ENCODE results near the gene MAP3K20.
"Not testable (repeated sequence)": the region's sequence is repeated elsewhere in the genome, so short reads cannot be mapped to it uniquely, and the experiment has no call there.

Gene MAP3K20

GRCh38 chr2:173254659-173255058 is 179.0 kb downstream of the MAP3K20 start:
- no peaks in the 10 kb centered on the region for H3K36me3 Mint-ChIP-seq
- CTCF ChIA-PET: no interaction called here
- H3K4me1 Mint-ChIP-seq: no peaks in the 10 kb centered on the region
- no peak overlapping the region for H3K4me3 Mint-ChIP-seq
- H3K9me3 Mint-ChIP-seq: no peaks in the 10 kb centered on the region
- peaks cover 23% of the 10 kb centered on the region for H3K27me3 Mint-ChIP-seq
- DNase-seq: no peak
- no peak overlapping the region for H3K27ac Mint-ChIP-seq

DNA sequence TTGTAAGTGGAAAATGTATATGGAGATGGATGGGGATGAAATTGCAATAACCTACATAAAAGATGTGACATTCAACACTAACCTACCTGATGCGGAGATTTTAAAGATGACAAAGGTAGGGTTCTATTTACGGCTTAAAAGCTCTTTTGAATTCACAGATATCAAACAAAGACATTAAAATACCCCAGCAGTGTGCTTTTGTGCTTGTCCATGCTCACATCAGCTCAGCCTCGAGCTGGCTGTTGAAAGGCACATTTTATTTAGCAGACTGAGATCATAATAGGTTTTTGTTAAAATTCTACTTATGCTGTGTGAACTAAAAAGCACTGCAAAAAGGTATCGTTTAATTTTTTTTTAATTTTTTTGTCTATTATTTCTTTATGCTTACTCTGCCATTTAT is 183.1 kb downstream of the MAP3K20 start:
- H3K27ac Mint-ChIP-seq: no peak overlapping the region
- H3K27me3 Mint-ChIP-seq: peaks cover 9% of the 10 kb centered on the region
- CTCF ChIA-PET: no interaction called here
- no peak for DNase-seq
- H3K9me3 Mint-ChIP-seq: no peaks in the 10 kb centered on the region
- H3K4me3 Mint-ChIP-seq: no peak overlapping the region
- H3K4me1 Mint-ChIP-seq: peaks cover 2% of the 10 kb centered on the region
- H3K36me3 Mint-ChIP-seq: no peaks in the 10 kb centered on the region

GRCh38 chr2:173262356-173262755 is 186.7 kb downstream of the MAP3K20 start:
- H3K27ac Mint-ChIP-seq, H3K9me3 Mint-ChIP-seq, DNase-seq, CTCF ChIA-PET, H3K4me3 Mint-ChIP-seq, H3K27me3 Mint-ChIP-seq: not testable (repeated sequence)
- Mint-ChIP-seq H3K4me1 (peaks cover 17% of the 10 kb centered on the region), H3K36me3 (peaks cover 13% of the 10 kb centered on the region)

DNA sequence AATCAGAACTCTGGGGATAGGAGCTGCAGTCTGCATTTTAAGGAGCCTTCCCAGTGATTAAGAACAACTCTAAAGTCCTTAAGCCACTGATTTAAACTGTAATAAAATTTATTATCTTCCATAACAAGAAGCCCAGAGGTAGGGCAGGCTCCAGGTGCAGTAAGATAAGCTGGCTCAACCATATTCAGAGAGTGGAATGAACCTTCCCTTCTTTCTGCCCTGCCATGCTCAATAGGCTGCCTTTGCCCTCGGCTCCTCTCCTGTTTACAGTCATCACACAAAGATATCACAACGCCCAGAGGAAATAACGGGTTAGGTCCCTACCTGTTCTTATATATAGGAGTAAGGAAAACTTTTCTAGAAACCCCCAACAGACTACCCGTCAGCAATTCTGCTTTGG is 188.5 kb downstream of the MAP3K20 start:
- Mint-ChIP-seq H3K4me3 (no peak overlapping the region), H3K27me3 (no peaks in the 10 kb centered on the region), H3K4me1 (peaks cover 17% of the 10 kb centered on the region), H3K36me3 (peaks cover 14% of the 10 kb centered on the region), H3K27ac (peak overlapping the region; percentile 56), H3K9me3 (no peaks in the 10 kb centered on the region)
- CTCF ChIA-PET: interaction anchor here (1.8 kb wide), 1 partner anchor 293 kb away, joined by 5 read pairs; no protein-coding TSS in a partner anchor
- no peak for DNase-seq

DNA sequence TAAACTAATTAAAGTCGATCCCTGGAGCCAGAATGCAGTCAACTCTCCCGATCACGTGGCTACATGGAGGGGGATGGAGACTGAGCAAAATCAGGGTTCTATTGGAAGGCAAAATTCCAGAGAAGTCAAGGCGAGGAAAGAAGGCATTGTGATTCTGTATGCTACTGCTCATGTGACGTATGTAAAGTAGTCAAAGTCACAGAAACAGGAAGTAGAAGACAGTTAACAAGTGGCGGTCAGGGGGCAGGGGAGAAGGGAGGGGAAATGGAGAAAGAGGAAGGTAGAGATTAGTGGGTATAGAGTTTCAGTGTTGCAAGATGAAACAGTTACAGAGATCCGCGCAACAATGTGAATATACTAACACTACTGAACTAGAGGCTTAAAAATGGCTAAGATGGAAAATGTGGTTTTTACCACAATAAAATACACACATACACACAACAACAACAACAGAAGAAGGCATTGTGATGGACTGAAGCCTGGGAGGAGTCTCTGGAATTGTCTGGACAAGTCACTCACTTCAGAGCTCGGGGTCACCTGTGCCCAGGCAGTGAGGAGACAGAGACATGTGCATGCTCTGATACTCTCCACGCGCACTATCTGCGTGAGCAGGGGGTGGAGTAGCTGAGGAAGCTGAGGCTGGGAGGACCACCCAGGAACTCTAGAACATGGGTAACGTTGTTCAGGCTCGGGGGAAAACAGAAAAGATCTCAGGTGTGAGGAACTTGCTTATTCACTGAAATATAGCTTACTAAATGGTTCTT is 189.1 kb downstream of the MAP3K20 start:
- H3K4me1 Mint-ChIP-seq: peaks cover 17% of the 10 kb centered on the region
- H3K36me3 Mint-ChIP-seq: peaks cover 14% of the 10 kb centered on the region
- peak overlapping the region; percentile 72 for H3K27ac Mint-ChIP-seq
- CTCF ChIA-PET: interaction anchor here (1.8 kb wide), 1 partner anchor 294 kb away, joined by 5 read pairs; no protein-coding TSS in a partner anchor
- H3K9me3 Mint-ChIP-seq: no peaks in the 10 kb centered on the region
- H3K27me3 Mint-ChIP-seq: no peaks in the 10 kb centered on the region
- H3K4me3 Mint-ChIP-seq: no peak overlapping the region
- DNase-seq: peak; percentile 54

DNA sequence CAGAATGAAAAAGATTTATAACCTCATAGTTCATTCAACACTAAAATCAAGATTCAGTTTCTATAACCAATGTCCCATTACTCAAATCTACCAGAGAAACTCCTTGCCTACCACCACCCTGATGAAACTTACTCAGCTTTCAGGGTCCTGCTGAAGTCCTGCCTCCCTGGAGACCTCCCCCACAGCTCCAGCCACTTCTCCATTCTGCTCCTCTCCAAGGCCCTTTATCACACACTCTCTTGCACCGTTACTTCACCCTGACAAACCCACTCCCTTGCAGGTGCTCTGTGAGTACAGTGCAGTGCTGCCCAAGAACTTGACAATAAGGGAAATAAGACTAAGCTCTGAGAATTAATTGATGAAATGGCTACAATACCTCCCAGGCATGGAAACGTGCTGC is 195.5 kb downstream of the MAP3K20 start:
- no peak for DNase-seq
- CTCF ChIA-PET: no interaction called here
- H3K4me3 Mint-ChIP-seq: no peak overlapping the region
- peaks cover 16% of the 10 kb centered on the region for H3K27me3 Mint-ChIP-seq
- no peak overlapping the region for H3K27ac Mint-ChIP-seq
- peaks cover 6% of the 10 kb centered on the region for H3K36me3 Mint-ChIP-seq
- no peaks in the 10 kb centered on the region for H3K9me3 Mint-ChIP-seq
- no peaks in the 10 kb centered on the region for H3K4me1 Mint-ChIP-seq

GRCh38 chr2:173271825-173272224 is 196.2 kb downstream of the MAP3K20 start:
- Mint-ChIP-seq H3K36me3 (peaks cover 2% of the 10 kb centered on the region), H3K27me3 (peaks cover 16% of the 10 kb centered on the region), H3K27ac (no peak overlapping the region), H3K4me1 (no peaks in the 10 kb centered on the region), H3K9me3 (no peaks in the 10 kb centered on the region), H3K4me3 (no peak overlapping the region)
- no peak for DNase-seq
- CTCF ChIA-PET: interaction anchor here (1.0 kb wide), 1 partner anchor 245 kb away, joined by 3 read pairs; no protein-coding TSS in a partner anchor

DNA sequence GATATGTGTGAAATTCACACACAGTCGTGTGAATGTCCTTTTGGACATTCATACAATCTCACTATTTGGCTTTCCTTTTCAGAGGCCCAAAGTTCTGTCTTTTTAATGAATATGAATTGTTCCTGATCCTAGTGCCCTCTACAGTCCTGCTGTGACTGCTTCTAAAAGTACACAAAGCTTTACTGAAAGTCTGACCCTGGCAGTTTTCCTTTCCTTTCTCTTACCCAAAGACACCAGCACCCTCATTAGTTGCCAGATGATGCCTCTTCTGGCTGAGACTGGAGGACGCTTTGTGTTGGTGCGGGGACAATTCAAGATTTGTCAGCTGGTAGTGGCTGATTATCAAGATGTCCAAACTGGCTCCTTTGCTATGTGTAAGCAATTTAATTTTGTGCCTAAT is 197.2 kb downstream of the MAP3K20 start:
- no peaks in the 10 kb centered on the region for H3K4me1 Mint-ChIP-seq
- H3K36me3 Mint-ChIP-seq: peaks cover 2% of the 10 kb centered on the region
- H3K4me3 Mint-ChIP-seq: no peak overlapping the region
- CTCF ChIA-PET: interaction anchor here (1.0 kb wide), 1 partner anchor 246 kb away, joined by 3 read pairs; no protein-coding TSS in a partner anchor
- no peaks in the 10 kb centered on the region for H3K9me3 Mint-ChIP-seq
- peaks cover 20% of the 10 kb centered on the region for H3K27me3 Mint-ChIP-seq
- no peak for DNase-seq
- no peak overlapping the region for H3K27ac Mint-ChIP-seq

DNA sequence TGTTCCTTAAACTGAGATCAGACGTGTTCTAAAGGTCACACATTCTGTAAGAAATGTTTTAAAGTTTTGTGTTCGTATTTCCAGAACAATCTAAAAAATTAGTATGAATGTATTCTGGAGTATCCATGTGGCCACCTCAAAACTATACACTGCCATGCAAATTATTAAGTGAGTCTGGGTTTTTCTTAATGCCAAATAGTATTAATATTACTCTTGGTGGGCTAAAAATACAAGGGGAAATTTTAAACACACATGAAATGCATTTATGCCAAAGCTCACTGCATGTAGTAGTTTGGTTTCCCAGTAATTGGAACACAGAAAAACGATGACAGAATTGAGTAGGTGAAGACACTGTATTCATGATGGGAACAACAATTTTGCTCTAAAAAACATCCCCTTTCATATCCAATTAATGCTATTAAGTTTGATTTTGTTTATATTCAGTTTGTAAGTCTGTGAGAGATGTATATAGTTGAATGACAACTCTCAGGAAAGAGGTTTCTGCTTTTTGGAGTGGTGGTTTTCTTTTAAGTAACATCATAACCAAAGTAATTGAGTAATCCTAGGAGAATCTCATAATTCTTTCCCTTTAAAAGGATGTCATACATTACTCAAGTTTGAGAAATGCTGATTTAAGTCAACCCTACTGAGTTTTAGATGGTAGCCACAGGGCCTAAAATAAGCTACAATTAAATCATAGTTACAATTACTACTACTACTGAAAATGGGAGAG is 203.3 kb downstream of the MAP3K20 start:
- DNase-seq: no peak
- Mint-ChIP-seq H3K9me3 (no peaks in the 10 kb centered on the region), H3K36me3 (no peaks in the 10 kb centered on the region), H3K27me3 (peaks cover 14% of the 10 kb centered on the region), H3K4me1 (no peaks in the 10 kb centered on the region), H3K4me3 (no peak overlapping the region), H3K27ac (no peak overlapping the region)
- CTCF ChIA-PET: no interaction called here

DNA sequence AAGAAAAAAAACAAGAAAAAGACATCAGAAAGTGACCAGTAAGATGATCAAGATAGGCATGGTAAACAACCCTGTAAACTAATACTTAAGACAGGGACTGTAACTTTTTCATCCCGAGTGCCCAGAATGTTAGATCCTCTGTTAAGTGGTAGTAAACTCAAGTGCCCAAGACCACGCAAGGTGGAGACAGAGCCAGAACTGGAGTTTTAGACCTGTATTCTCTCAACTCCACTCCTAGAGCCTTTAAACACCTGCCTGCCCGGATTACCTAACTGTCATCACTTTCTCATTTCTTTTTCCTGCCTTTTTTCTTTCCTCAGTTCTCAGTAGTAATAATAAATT is 203.9 kb downstream of the MAP3K20 start:
- no peak overlapping the region for H3K4me3 Mint-ChIP-seq
- peaks cover 11% of the 10 kb centered on the region for H3K27me3 Mint-ChIP-seq
- no peak overlapping the region for H3K27ac Mint-ChIP-seq
- no peaks in the 10 kb centered on the region for H3K36me3 Mint-ChIP-seq
- CTCF ChIA-PET: no interaction called here
- no peak for DNase-seq
- H3K9me3 Mint-ChIP-seq: no peaks in the 10 kb centered on the region
- H3K4me1 Mint-ChIP-seq: no peaks in the 10 kb centered on the region

DNA sequence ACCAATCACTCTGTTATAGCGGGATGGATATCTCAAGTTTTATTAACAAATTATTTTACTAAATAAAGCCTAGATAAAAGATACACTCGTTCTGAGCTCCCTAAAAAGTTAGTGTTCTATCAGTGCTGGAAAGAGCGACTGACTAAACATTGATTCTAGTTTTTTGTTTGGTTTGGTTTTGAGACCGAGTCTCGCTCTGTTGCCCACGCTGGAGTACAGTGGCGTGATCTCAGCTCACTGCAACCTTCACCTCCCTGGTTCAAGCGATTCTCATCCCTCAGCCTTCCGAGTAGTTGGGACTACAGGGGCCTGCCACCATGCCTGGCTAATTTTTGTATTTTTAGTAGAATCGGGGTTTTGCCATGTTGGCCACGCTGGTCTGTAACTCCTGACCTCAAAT is 205.2 kb downstream of the MAP3K20 start:
- DNase-seq: no peak
- Mint-ChIP-seq H3K27me3 (peaks cover 7% of the 10 kb centered on the region), H3K4me1 (no peaks in the 10 kb centered on the region), H3K4me3 (no peak overlapping the region), H3K27ac (no peak overlapping the region), H3K9me3 (no peaks in the 10 kb centered on the region), H3K36me3 (no peaks in the 10 kb centered on the region)
- CTCF ChIA-PET: no interaction called here

DNA sequence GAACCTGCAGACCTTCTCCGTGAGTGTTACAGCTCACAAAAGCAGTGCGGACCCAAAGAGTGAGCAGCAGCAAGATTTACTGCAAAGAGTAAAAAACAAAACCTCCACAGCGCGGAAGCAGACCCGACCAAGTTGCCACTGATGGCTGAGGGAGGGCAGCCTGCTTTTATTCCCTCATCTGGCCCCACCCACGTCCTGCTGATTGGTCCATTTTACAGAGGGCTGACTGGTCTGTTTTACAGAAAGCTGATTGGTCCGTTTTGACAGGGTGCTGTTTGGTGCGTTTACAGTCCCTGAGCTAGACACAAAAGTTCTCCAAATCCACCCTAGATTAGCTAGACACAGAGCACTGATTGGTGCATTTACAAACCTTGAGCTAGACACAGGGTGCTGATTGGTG is 206.3 kb downstream of the MAP3K20 start:
- H3K27ac Mint-ChIP-seq, H3K36me3 Mint-ChIP-seq, H3K27me3 Mint-ChIP-seq, H3K4me3 Mint-ChIP-seq, H3K9me3 Mint-ChIP-seq, DNase-seq, CTCF ChIA-PET, H3K4me1 Mint-ChIP-seq: not testable (repeated sequence)

DNA sequence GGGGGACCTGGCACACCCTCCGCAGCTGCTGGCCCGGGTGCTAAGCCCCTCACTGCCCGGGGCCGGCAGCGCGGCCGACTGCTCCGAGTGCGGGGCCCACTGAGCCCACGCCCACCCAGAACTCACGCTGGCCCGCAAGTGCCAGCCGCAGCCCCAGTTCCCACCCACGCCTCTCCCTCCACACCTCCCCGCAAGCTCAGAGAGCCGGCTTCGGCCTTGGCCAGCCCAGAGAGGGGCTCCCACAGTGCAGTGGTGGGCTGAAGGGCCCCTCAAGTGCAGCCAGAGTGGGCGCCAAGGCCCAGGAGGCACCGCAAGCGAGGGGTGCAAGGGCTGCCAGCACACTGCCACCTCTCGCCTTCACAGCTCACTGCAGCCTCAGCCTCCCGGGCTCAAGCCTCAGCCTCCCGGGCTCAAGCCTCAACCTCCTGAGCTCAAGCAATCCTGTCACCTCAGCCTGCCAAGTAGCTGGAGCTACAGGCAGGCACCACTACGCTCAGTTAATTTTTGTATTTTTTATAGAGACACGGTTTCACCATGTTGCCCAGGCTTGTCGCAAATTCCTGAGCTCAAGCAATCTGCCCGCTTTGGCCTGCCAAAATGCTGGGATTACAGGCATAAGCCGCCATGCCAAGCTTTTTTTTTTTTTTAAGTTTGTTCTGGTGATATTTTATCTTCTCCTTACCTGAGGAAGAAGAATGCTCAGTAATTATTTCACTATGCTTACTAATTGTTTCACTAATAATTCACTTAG is 207.3 kb downstream of the MAP3K20 start:
- H3K9me3 Mint-ChIP-seq: no peaks in the 10 kb centered on the region
- H3K36me3 Mint-ChIP-seq: no peaks in the 10 kb centered on the region
- CTCF ChIA-PET: no interaction called here
- peaks cover 3% of the 10 kb centered on the region for H3K27me3 Mint-ChIP-seq
- H3K4me1 Mint-ChIP-seq: no peaks in the 10 kb centered on the region
- no peak overlapping the region for H3K27ac Mint-ChIP-seq
- no peak overlapping the region for H3K4me3 Mint-ChIP-seq
- DNase-seq: no peak

GRCh38 chr2:173286153-173286809 is 210.6 kb downstream of the MAP3K20 start:
- H3K4me1 Mint-ChIP-seq: no peaks in the 10 kb centered on the region
- no peak for DNase-seq
- H3K27ac Mint-ChIP-seq: no peak overlapping the region
- CTCF ChIA-PET: interaction anchor here (1.1 kb wide), 1 partner anchor 115 kb away, joined by 3 read pairs; no protein-coding TSS in a partner anchor
- H3K27me3 Mint-ChIP-seq: peaks cover 3% of the 10 kb centered on the region
- no peaks in the 10 kb centered on the region for H3K36me3 Mint-ChIP-seq
- no peak overlapping the region for H3K4me3 Mint-ChIP-seq
- no peaks in the 10 kb centered on the region for H3K9me3 Mint-ChIP-seq

All from activated naive CD4-positive, alpha-beta T cell treated with anti-CD3 and anti-CD28 coated beads, Interleukin-2, amount 10 ng/mL, durations not matched to agents 7 days and 5 days (primary cell).